DOHH2 (cell line): ENCODE data around the gene ST6GALNAC1.

ENCODE experiments used
- H3F3A ChIP-seq: fragments of 200-600 bp; sonication (generic), shearing (Covaris generic); 2 replicates; pipeline ENCODE4 v1.6.0; 2016; ENCODE audit warnings: antibody characterized with exemption, mild to moderate bottlenecking; ENCODE audit not compliant: control insufficient read depth, insufficient read depth
- H3K27ac ChIP-seq: fragments of 200-600 bp; sonication (generic); 2 replicates; pipeline ENCODE4 v1.5.1; 2014; ENCODE audit warnings: low read depth, mild to moderate bottlenecking, low read length, moderate library complexity
- H3K27me3 ChIP-seq: fragments of 200-600 bp; sonication (generic); 2 replicates; pipeline ENCODE4 v1.6.1; 2014; ENCODE audit warnings: mild to moderate bottlenecking, low read length, mixed read lengths; ENCODE audit not compliant: control insufficient read depth
- H3K36me3 ChIP-seq: fragments of 200-600 bp; sonication (generic); 2 replicates; pipeline ENCODE4 v1.6.1; 2014; ENCODE audit warnings: mild to moderate bottlenecking, low read length, moderate library complexity, mixed read lengths; ENCODE audit not compliant: control insufficient read depth
- H3K4me1 ChIP-seq: fragments of 200-600 bp; sonication (generic); 2 replicates; pipeline ENCODE4 v1.6.1; 2014; ENCODE audit warnings: mild to moderate bottlenecking, low read length, mixed read lengths; ENCODE audit not compliant: control insufficient read depth
- H3K4me2 ChIP-seq: fragments of 200-600 bp; sonication (generic); 2 replicates; pipeline ENCODE4 v1.6.0; 2014; ENCODE audit warnings: mild to moderate bottlenecking, low read length, moderate library complexity
- H3K4me3 ChIP-seq: fragments of 200-600 bp; sonication (generic); 2 replicates; pipeline ENCODE4 v1.5.1; 2014; ENCODE audit warnings: mild to moderate bottlenecking, low read length, mixed read lengths
- H3K79me2 ChIP-seq: fragments of 200-600 bp; sonication (generic); 2 replicates; pipeline ENCODE4 v1.6.1; 2014; ENCODE audit warnings: mild to moderate bottlenecking, low read length, mixed read lengths; ENCODE audit not compliant: control insufficient read depth
- H3K9me2 ChIP-seq: fragments of 200-600 bp; sonication (generic); replicated peaks from 2 replicates; pipeline ENCODE4 v1.6.1; 2014; ENCODE audit warnings: mild to moderate bottlenecking, low read length, mixed read lengths; ENCODE audit not compliant: control insufficient read depth
- H3K9me3 ChIP-seq: fragments of 200-600 bp; sonication (generic); 2 replicates; pipeline ENCODE4 v1.6.1; 2014; ENCODE audit warnings: antibody characterized with exemption, low read length, mixed read lengths; ENCODE audit not compliant: control insufficient read depth, insufficient read depth
- H4K20me1 ChIP-seq: fragments of 200-600 bp; sonication (generic); 2 replicates; pipeline ENCODE4 v1.6.0; 2014; ENCODE audit warnings: low read depth, mild to moderate bottlenecking, antibody characterized with exemption, low read length, moderate library complexity; ENCODE audit not compliant: control insufficient read depth, insufficient read depth
- EZH2phosphoT487 ChIP-seq: fragments of 200-600 bp; sonication (generic); IDR thresholded peaks from 2 replicates; pipeline ENCODE4 v1.6.1; 2017; ENCODE audit warnings: borderline replicate concordance, mild to moderate bottlenecking, antibody characterized with exemption, low read length, moderate library complexity, mixed read lengths
- TF ChIP-seq, protein P1 (sequence below): fragments of 200-600 bp; sonication (generic); IDR thresholded peaks from one replicate; pipeline ENCODE4 v1.5.1; 2014; ENCODE audit warnings: antibody characterized with exemption, mild to moderate bottlenecking, low read depth, low read length; ENCODE audit not compliant: poor library complexity, severe bottlenecking

The ST6GALNAC1 gene

GRCh38 chr17:76667491-76667755, 23.9 kb upstream of the ST6GALNAC1 start:
- Histone ChIP-seq H3K9me2 (no peaks in the 10 kb centered on the region), H3K79me2 (peaks cover 6% of the 10 kb centered on the region)

DNA sequence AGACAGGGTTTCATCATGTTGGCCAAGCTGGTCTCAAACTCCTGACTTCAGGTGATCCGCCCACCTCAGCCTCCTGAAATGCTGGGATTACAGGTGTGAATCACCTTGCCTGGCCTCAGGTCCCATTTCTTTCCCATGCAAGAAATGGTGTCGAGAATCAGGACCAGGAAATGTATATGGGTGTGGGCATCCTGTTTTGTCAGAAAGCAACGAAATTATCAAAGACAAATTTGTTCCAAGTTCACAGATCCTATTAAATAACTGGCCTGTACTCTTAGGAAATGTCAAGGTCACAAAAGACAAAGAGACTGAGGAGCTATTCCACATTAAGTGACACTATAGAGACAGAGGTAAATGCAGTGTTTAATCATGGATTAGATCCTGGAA, 17.1 kb upstream of the ST6GALNAC1 start:
- no peak for TF ChIP-seq EZH2phosphoT487
- TF ChIP-seq, protein P1, sequence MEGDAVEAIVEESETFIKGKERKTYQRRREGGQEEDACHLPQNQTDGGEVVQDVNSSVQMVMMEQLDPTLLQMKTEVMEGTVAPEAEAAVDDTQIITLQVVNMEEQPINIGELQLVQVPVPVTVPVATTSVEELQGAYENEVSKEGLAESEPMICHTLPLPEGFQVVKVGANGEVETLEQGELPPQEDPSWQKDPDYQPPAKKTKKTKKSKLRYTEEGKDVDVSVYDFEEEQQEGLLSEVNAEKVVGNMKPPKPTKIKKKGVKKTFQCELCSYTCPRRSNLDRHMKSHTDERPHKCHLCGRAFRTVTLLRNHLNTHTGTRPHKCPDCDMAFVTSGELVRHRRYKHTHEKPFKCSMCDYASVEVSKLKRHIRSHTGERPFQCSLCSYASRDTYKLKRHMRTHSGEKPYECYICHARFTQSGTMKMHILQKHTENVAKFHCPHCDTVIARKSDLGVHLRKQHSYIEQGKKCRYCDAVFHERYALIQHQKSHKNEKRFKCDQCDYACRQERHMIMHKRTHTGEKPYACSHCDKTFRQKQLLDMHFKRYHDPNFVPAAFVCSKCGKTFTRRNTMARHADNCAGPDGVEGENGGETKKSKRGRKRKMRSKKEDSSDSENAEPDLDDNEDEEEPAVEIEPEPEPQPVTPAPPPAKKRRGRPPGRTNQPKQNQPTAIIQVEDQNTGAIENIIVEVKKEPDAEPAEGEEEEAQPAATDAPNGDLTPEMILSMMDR = no peak
- Histone ChIP-seq H3F3A (no peaks in the 10 kb centered on the region), H3K36me3 (no peaks in the 10 kb centered on the region), H3K4me2 (no peak overlapping the region), H3K4me1 (no peaks in the 10 kb centered on the region), H3K27ac (no peak overlapping the region), H4K20me1 (no peaks in the 10 kb centered on the region), H3K4me3 (no peak overlapping the region), H3K79me2 (no peaks in the 10 kb centered on the region), H3K27me3 (peaks cover 13% of the 10 kb centered on the region), H3K9me3 (no peaks in the 10 kb centered on the region), H3K9me2 (no peaks in the 10 kb centered on the region)

More at GRCh38 chr17:76667491-76667755, 23.9 kb upstream of the ST6GALNAC1 start:
- Histone ChIP-seq H3K4me2 (no peak overlapping the region), H3K4me3 (no peak overlapping the region), H4K20me1 (no peaks in the 10 kb centered on the region), H3K36me3 (peaks cover 4% of the 10 kb centered on the region; the same call in 1 of the 2 replicates), H3K27me3 (peaks cover 18% of the 10 kb centered on the region), H3K27ac (no peak overlapping the region), H3F3A (no peaks in the 10 kb centered on the region), H3K9me3 (no peaks in the 10 kb centered on the region; the same call in 1 of the 2 replicates), H3K4me1 (peaks cover 12% of the 10 kb centered on the region)
- TF ChIP-seq, protein P1 = no peak
- TF ChIP-seq EZH2phosphoT487 = no peak

DNA sequence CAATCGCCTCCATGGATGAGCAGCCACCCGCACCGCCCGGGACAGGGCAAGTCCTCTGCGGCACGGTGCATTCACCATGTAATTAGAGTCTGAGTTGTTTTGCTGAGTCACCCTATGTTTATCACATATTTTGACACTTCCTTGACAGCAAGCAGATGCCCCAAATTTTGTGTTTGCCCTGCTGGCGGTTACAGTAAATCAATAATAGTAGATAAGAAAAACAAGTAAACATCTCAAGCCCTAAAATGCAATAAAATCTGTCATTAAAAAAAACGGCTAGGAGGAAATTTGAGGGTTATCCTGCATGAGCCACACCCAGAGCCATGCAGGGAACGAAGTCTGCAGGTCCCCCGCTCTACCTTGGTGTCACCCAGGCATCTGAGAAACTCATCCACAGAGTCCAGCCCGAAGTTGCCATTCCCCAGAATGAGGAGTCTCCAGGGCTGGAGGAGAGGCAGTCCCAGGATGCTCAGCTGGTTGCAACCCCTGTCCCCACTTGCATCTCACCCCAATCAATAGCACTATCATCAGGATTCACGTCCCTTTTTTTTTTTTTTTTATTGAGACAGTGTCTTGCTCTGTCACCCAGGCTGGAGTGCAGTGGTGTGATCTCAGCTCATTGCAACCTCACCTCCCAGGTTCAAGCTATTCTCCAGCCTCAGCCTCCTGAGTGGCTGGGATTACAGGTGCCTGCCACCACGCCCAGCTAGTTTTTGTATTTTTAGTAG, 16.5 kb upstream of the ST6GALNAC1 start:
- no peak overlapping the region for H3K4me3 ChIP-seq
- no peaks in the 10 kb centered on the region for H3K36me3 ChIP-seq
- H3K9me3 ChIP-seq = no peaks in the 10 kb centered on the region
- H3F3A ChIP-seq = no peaks in the 10 kb centered on the region
- H3K27me3 ChIP-seq = peaks cover 11% of the 10 kb centered on the region
- TF ChIP-seq, protein P1 = no peak
- TF ChIP-seq EZH2phosphoT487 = no peak
- no peak overlapping the region for H3K27ac ChIP-seq
- no peaks in the 10 kb centered on the region for H4K20me1 ChIP-seq
- H3K4me2 ChIP-seq = no peak overlapping the region
- no peaks in the 10 kb centered on the region for H3K9me2 ChIP-seq
- no peaks in the 10 kb centered on the region for H3K79me2 ChIP-seq
- no peaks in the 10 kb centered on the region for H3K4me1 ChIP-seq
